ENCODE data around the gene LAG3.

- TF ChIP-seq CTCF (optimal IDR thresholded peaks at IDR 0.05 in 1 of 3, IDR thresholded peaks at IDR 0.05 in 1 of 3, conservative IDR thresholded peaks at IDR 0.05 in 1 of 3; ENCODE audit: extremely low read depth in 1 of 3, insufficient read depth in 2 of 3, low read length in 3 of 3) (no peak), EZH2 (IDR thresholded peaks at IDR 0.05; ENCODE audit: low read length) (no peak)
Observed at GRCh38 chr12:6818645-6819044, 46.3 kb downstream of the LAG3 start.
